GM12864 (cell line): Measurements from ENCODE around the gene SMARCA2.
A peak's percentile ranks its signal among the peaks of the same experiment; 100 is the strongest.

Source experiments
- DNase-seq: peaks from one replicate; pipeline ENCODE4 v3.0.0-alpha.2; 2011; ENCODE audit warnings: low read depth
- H3K4me3 ChIP-seq: 2 replicates; pipeline ENCODE4 v1.5.1; 2011; ENCODE audit warnings: mild to moderate bottlenecking, low read depth, low read length, control low read depth
- TF ChIP-seq, protein P1 (sequence below): IDR thresholded peaks from 2 replicates; pipeline ENCODE4 v1.5.1; 2011; ENCODE audit warnings: low read depth, mild to moderate bottlenecking, moderate library complexity, low read length, control low read depth, inconsistent platforms; ENCODE audit errors: missing control alignments

Gene SMARCA2

GRCh38 chr9:2065704-2066103, 50.6 kb downstream of the SMARCA2 start:
- TF ChIP-seq, protein P1, sequence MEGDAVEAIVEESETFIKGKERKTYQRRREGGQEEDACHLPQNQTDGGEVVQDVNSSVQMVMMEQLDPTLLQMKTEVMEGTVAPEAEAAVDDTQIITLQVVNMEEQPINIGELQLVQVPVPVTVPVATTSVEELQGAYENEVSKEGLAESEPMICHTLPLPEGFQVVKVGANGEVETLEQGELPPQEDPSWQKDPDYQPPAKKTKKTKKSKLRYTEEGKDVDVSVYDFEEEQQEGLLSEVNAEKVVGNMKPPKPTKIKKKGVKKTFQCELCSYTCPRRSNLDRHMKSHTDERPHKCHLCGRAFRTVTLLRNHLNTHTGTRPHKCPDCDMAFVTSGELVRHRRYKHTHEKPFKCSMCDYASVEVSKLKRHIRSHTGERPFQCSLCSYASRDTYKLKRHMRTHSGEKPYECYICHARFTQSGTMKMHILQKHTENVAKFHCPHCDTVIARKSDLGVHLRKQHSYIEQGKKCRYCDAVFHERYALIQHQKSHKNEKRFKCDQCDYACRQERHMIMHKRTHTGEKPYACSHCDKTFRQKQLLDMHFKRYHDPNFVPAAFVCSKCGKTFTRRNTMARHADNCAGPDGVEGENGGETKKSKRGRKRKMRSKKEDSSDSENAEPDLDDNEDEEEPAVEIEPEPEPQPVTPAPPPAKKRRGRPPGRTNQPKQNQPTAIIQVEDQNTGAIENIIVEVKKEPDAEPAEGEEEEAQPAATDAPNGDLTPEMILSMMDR: no peak
- H3K4me3 ChIP-seq: no peak overlapping the region
- DNase-seq: no peak

DNA sequence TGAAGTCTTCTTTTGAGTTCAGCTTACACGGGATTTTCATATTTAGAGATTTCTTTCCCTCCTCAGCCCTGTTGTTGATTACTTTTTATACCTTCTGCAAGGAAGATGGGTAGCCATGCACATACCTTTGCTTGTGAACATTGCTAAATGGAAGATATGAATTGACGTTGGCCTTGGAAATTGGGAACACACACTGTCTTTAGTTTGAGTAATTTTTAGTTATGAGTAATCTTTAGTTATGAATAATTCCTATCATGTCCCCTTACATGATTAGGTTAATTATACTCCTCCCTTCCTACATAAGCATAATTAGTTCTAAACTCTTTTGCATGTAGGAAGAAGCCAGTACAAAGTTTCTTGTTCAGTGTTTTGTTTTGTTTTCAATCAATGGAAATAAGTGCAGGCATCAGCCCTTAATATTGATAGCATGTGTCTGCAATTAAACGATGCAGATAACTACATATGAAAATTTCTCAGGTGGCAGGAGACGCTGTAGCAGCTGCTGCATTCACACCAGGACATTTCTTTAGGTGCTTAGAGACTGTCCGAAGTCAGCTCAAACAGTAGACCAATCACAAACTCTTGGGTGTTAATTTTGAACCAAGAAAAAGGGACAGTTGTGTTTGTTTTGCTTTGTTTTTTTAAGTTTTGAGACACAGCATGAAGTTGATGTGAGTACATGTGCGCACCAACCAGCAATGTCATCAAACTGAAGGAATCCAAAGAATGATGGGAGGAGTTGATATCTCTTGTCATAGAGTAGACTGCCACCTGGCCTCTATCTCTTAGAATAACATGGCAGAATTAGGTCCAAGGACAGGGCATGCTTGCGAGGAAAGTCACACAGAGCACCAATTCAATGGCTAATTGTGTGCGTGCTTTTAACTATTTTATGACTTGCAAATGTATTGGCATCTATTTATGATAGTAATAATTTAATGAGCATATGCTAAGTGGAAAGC, 51.4 kb downstream of the SMARCA2 start:
- TF ChIP-seq, protein P1: peak; percentile 28
- no peak for DNase-seq
- no peak overlapping the region for H3K4me3 ChIP-seq

- TF ChIP-seq, protein P1: no peak
- no peak for DNase-seq
- no peak overlapping the region for H3K4me3 ChIP-seq
Observed at GRCh38 chr9:2072752-2073405, 57.7 kb downstream of the SMARCA2 start.

GRCh38 chr9:2082772-2083171, 67.6 kb downstream of the SMARCA2 start:
- TF ChIP-seq, protein P1: no peak
- DNase-seq: no peak
- H3K4me3 ChIP-seq: no peak overlapping the region

DNA sequence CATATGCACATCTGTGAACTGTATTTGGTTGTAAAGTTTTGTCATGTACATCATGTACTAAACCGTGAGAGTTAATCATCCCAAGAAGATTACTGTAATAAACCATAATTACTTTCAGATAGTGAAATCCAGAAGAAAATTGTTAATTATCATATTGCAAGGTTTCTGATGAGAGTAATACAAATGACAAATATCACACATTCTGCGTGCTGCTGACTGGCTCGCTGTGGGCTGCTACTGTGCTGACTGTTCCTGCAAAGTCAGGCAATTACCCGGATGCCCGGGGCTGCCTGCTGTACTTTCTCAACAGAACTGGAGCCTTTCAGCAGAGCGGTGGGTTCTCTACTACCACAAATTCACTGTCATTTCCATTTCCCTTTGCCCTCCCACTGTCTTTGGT, 68.3 kb downstream of the SMARCA2 start:
- DNase-seq: no peak
- no peak overlapping the region for H3K4me3 ChIP-seq
- TF ChIP-seq, protein P1: no peak

- TF ChIP-seq, protein P1: no peak
- no peak for DNase-seq
- H3K4me3 ChIP-seq: no peak overlapping the region
Observed at GRCh38 chr9:2085716-2086115, 70.6 kb downstream of the SMARCA2 start.
